Inferior parietal cortex (tissue), 1 donor: Measurements from ENCODE around the gene FLNB.

Experiments
- DNase-seq: peaks from one replicate; pipeline ENCODE4 v3.0.0-alpha.2; 2016; ENCODE audit errors: extremely low spot score

Gene FLNB

GRCh38 chr3:58104712-58105111, 96.5 kb downstream of the FLNB start:
- DNase-seq, result no peak

GRCh38 chr3:58105196-58105595, 97.0 kb downstream of the FLNB start:
- DNase-seq, result no peak

GRCh38 chr3:58106061-58106460, 97.8 kb downstream of the FLNB start:
- no peak for DNase-seq

GRCh38 chr3:58106640-58107039, 98.4 kb downstream of the FLNB start:
- no peak for DNase-seq

- no peak for DNase-seq
Observed at GRCh38 chr3:58107597-58107996, 99.4 kb downstream of the FLNB start.

- DNase-seq, result no peak
Observed at GRCh38 chr3:58109752-58110151, 101.5 kb downstream of the FLNB start.

GRCh38 chr3:58111513-58112184, 103.4 kb downstream of the FLNB start:
- DNase-seq, result no peak

- DNase-seq, result no peak
Observed at GRCh38 chr3:58112185-58112535, 103.9 kb downstream of the FLNB start.

GRCh38 chr3:58115175-58115574, 107.0 kb downstream of the FLNB start:
- no peak for DNase-seq

GRCh38 chr3:58116161-58116955, 108.1 kb downstream of the FLNB start:
- no peak for DNase-seq

- DNase-seq, result no peak
Observed at GRCh38 chr3:58116985-58117384, 108.8 kb downstream of the FLNB start.

GRCh38 chr3:58117561-58118181, 109.4 kb downstream of the FLNB start:
- peak; percentile 5 for DNase-seq

GRCh38 chr3:58119186-58119585, 111.0 kb downstream of the FLNB start:
- no peak for DNase-seq

GRCh38 chr3:58120075-58120812, 112.0 kb downstream of the FLNB start:
- DNase-seq, result no peak

GRCh38 chr3:58121183-58121582, 113.0 kb downstream of the FLNB start:
- no peak for DNase-seq

- DNase-seq, result no peak
Observed at GRCh38 chr3:58122936-58123700, 114.9 kb downstream of the FLNB start.

GRCh38 chr3:58124387-58124786, 116.2 kb downstream of the FLNB start:
- no peak for DNase-seq

GRCh38 chr3:58129041-58129770, 121.0 kb downstream of the FLNB start:
- DNase-seq, result no peak

- DNase-seq, result no peak
Observed at GRCh38 chr3:58130591-58130990, 122.4 kb downstream of the FLNB start.

GRCh38 chr3:58131101-58131825, 123.0 kb downstream of the FLNB start:
- no peak for DNase-seq
